Keratinocyte (primary cell): Measurements from ENCODE around the gene MYADML2. TPM values are rescaled to one million over a fixed set of nuclear protein-coding genes. Genes with fewer than 3 reads are reported as not detected.

Source experiments
- DNase-seq: peaks from one replicate; pipeline ENCODE4 v3.0.0-alpha.2; 2011; ENCODE audit warnings: low read depth, missing footprints, low spot score
- FAIRE-seq: peaks from 2 replicates; lab custom pipeline; 2011; peaks lifted over from hg19 to GRCh38; lab: Jason Lieb, UNC
- H2AFZ ChIP-seq: 2 replicates; pipeline ENCODE4 v1.6.0; 2012; ENCODE audit warnings: low read length, control low read depth, inconsistent platforms; ENCODE audit not compliant: control insufficient read depth
- H3K27ac ChIP-seq: 2 replicates; pipeline ENCODE4 v1.5.1; 2011; ENCODE audit warnings: low read length; ENCODE audit not compliant: control insufficient read depth, insufficient read depth
- H3K27me3 ChIP-seq: 3 replicates; pipeline ENCODE4 v1.6.0; 2011; ENCODE audit warnings: low read length; ENCODE audit not compliant: control insufficient read depth, insufficient read depth; ENCODE audit errors: extremely low read depth
- H3K36me3 ChIP-seq, 2 experiments: 2 replicates in 1 of 2; 3 replicates in 1 of 2; pipeline ENCODE4 v1.5.1; 2011; ENCODE audit warnings: low read length in 2 of 2, mild to moderate bottlenecking in 1 of 2; ENCODE audit not compliant: control insufficient read depth in 2 of 2, insufficient read depth in 2 of 2; ENCODE audit errors: extremely low read depth in 1 of 2
- H3K4me1 ChIP-seq: 3 replicates; pipeline ENCODE4 v1.5.1; 2011; ENCODE audit warnings: low read length; ENCODE audit not compliant: control insufficient read depth, insufficient read depth; ENCODE audit errors: extremely low read depth
- H3K4me2 ChIP-seq: 3 replicates; pipeline ENCODE4 v1.6.0; 2011; ENCODE audit warnings: low read depth, low read length; ENCODE audit not compliant: control insufficient read depth, insufficient read depth; ENCODE audit errors: extremely low read depth
- H3K4me3 ChIP-seq, 3 experiments: fragments of 200-600 bp in 1 of 3; sonication (generic) in 1 of 3; 2 replicates in 2 of 3; 3 replicates in 1 of 3; pipeline ENCODE4 v1.5.1; 2011 to 2016; ENCODE audit warnings: low read length in 3 of 3, mild to moderate bottlenecking in 3 of 3, control low read depth in 2 of 3, inconsistent platforms in 1 of 3, low read depth in 1 of 3, mixed read lengths in 1 of 3, mixed run types in 1 of 3, moderate library complexity in 1 of 3; ENCODE audit not compliant: control insufficient read depth in 2 of 3, insufficient read depth in 2 of 3; ENCODE audit errors: extremely low read depth in 1 of 3
- H3K79me2 ChIP-seq: 2 replicates; pipeline ENCODE4 v1.6.0; 2012; ENCODE audit warnings: low read length; ENCODE audit not compliant: control insufficient read depth, insufficient read depth
- H3K9ac ChIP-seq: 3 replicates; pipeline ENCODE4 v1.6.0; 2011; ENCODE audit warnings: low read length; ENCODE audit not compliant: control insufficient read depth, insufficient read depth; ENCODE audit errors: extremely low read depth
- H3K9me1 ChIP-seq: 3 replicates; pipeline ENCODE4 v1.6.0; 2011; ENCODE audit warnings: low read length; ENCODE audit not compliant: control insufficient read depth, insufficient read depth; ENCODE audit errors: extremely low read depth
- H3K9me3 ChIP-seq: 2 replicates; pipeline ENCODE4 v1.5.1; 2012; ENCODE audit warnings: low read depth, low read length; ENCODE audit not compliant: control insufficient read depth
- H4K20me1 ChIP-seq: 3 replicates; pipeline ENCODE4 v1.6.0; 2011; ENCODE audit warnings: low read length; ENCODE audit not compliant: control insufficient read depth, insufficient read depth; ENCODE audit errors: extremely low read depth
- EZH2 ChIP-seq: IDR thresholded peaks from one replicate; pipeline ENCODE4 v1.6.1; 2012; ENCODE audit warnings: inconsistent platforms, mild to moderate bottlenecking, low read length, moderate library complexity
- dilution Hi-C: fragments of 300-500 bp; cut with MboI; formaldehyde crosslinking; loops from one replicate; pipeline ENCODE4 v1.7.0; 2020; ENCODE audit warnings: low sequenced_read_pairs; ENCODE audit not compliant: extremely low pct_ligation_motif_present
- polyA plus RNA-seq, 5 experiments: library from polyadenylated mRNA; depleted of rRNA in 3 of 5; stranded (reverse) in 3 of 5; stranded (forward) in 1 of 5; unstranded in 1 of 5; fragments of >200 nt; gene quantifications; 1 replicate in 1 of 5; 2 replicates in 3 of 5; 3 replicates in 1 of 5; pipeline versions ENCODE4 v1.2.1 to v1.2.3, GENCODE V29; 2011 to 2012; ENCODE audit warnings: missing spikeins in 2 of 5, low read depth in 1 of 5, low replicate concordance in 1 of 5
- TF ChIP-seq, protein P1 (sequence below), 3 experiments: IDR thresholded peaks in 1 of 3; conservative IDR thresholded peaks in 1 of 3; optimal IDR thresholded peaks in 1 of 3; 2 replicates in 2 of 3; 3 replicates in 1 of 3; pipeline versions ENCODE3 to v1.5.1; 2011; ENCODE audit warnings: low read length in 3 of 3, mild to moderate bottlenecking in 3 of 3, moderate library complexity in 2 of 3, control low read depth in 1 of 3, inconsistent platforms in 1 of 3; ENCODE audit not compliant: insufficient read depth in 2 of 3; ENCODE audit errors: extremely low read depth in 1 of 3

The MYADML2 gene
- polyA plus RNA-seq, 1 donor (not counting 4 experiments of a cell fraction or from before 2014, with no cell fraction given): not detected

DNA sequence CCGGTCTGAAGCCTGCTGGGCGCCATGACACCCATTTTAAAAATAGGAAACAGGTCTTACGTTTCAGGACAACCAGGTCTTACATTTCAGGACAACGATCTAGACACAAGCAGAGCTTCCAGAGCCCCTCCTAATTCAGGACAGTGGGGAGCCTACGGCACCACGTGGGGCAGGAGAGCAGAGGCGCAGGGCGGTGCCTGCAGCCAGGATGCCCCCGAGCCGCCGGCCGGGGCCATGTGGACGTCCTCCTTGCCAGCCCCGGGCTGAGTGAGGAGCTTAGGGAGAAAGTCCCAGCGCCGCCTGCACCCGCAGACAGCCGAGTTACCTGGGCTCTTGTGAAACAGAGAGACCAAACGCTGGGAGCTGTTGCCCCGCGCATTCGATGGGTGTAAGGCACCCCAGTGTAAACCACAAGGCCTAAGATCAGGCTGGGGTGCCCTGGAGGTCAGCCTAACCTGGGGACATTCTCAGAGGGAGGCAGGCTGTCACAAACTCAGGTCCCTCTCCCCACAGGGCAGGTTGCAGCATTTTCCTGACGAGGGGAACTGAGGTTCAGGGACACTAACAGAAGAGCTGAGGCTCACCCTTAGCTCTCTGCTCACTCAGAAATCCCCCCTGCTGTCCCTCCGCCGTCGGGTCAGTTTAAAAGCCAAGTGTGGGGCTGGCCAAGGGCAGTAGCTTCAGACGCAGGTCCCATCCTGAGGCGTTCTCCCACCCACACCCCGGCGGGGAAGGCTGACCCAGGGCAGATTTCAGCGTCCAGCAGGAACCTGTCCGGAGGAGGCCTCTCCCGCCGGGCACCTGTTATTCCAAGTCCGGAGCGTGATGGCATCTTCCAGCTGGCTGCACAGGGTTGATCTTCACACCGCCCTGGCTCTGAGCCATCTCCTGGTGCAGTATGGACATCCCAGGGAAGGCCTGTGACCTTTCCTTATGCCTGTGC lies 15.7 kb upstream of the MYADML2 start:
- no peaks in the 10 kb centered on the region for H3K9me1 ChIP-seq
- no peaks in the 10 kb centered on the region for H3K36me3 ChIP-seq
- no peaks in the 10 kb centered on the region for H3K4me1 ChIP-seq
- H3K9ac ChIP-seq: no peak overlapping the region
- H3K27ac ChIP-seq: no peak overlapping the region
- TF ChIP-seq EZH2: peak; percentile 73
- TF ChIP-seq, protein P1, sequence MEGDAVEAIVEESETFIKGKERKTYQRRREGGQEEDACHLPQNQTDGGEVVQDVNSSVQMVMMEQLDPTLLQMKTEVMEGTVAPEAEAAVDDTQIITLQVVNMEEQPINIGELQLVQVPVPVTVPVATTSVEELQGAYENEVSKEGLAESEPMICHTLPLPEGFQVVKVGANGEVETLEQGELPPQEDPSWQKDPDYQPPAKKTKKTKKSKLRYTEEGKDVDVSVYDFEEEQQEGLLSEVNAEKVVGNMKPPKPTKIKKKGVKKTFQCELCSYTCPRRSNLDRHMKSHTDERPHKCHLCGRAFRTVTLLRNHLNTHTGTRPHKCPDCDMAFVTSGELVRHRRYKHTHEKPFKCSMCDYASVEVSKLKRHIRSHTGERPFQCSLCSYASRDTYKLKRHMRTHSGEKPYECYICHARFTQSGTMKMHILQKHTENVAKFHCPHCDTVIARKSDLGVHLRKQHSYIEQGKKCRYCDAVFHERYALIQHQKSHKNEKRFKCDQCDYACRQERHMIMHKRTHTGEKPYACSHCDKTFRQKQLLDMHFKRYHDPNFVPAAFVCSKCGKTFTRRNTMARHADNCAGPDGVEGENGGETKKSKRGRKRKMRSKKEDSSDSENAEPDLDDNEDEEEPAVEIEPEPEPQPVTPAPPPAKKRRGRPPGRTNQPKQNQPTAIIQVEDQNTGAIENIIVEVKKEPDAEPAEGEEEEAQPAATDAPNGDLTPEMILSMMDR (optimal IDR thresholded peaks at IDR 0.05 in 1 of 3, IDR thresholded peaks at IDR 0.05 in 1 of 3, conservative IDR thresholded peaks at IDR 0.05 in 1 of 3; ENCODE audit: extremely low read depth in 1 of 3, insufficient read depth in 2 of 3, low read length in 3 of 3): no peak
- no peak overlapping the region for H2AFZ ChIP-seq
- no peak overlapping the region for H3K4me2 ChIP-seq
- H3K9me3 ChIP-seq: no peaks in the 10 kb centered on the region
- H3K4me3 ChIP-seq: no peak overlapping the region
- DNase-seq: no peak
- H3K27me3 ChIP-seq: peaks cover 86% of the 10 kb centered on the region
- FAIRE-seq: no peak
- no peaks in the 10 kb centered on the region for H4K20me1 ChIP-seq
- dilution Hi-C loops: no loop called here
- H3K79me2 ChIP-seq: no peaks in the 10 kb centered on the region

DNA sequence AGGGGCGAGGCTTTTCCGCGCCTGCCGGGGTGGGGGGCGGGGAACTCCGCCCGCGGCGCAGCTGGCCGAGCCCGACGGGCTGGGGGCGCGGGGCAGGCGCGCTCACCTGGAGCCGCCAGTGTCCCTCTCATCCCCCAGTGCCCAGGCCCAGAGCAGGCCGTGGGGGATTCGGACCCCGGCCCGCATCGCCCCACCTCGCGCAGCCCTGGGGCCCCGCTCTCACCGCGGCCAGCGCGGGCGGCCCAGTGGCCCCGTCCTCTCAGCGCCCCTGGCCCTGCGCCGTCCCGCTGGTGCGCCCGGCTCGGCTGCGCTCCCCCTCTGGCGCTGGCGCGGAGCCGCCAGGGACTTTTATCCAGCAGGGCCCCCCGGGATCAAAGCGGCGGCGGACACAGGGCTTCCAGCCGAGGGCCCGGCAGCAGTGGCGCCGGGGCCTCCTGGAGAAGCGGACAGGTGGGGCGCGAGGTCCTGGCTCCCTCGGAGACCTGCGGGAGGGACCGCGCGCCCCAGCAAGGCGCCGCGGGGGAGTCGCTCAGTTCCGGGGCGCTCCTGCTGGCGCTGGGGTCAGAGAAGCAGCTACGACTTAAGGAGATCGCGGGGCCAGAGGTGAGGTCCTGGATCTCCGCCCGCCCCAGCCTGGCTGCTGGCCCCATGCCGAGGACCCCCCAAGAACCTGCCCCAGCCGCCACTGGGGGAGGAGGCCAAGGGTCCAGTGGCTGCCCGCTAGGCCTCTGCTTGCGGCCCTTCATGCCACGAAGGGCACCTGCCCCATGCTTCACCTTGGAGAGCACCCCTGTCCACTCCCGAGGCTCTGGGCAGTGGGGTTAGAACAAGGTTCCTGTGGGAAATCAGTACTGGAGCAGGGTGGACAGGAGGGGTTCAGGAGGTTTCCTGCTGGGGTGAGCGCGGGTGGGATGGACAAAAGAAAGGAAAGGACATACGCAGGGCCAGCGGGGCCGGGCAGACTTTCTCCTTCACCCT lies 14.8 kb upstream of the MYADML2 start:
- Histone ChIP-seq H3K9ac (no peak overlapping the region), H3K4me3 (no peak overlapping the region), H3K4me1 (no peaks in the 10 kb centered on the region), H3K4me2 (no peak overlapping the region), H2AFZ (no peak overlapping the region), H3K9me1 (no peaks in the 10 kb centered on the region), H4K20me1 (no peaks in the 10 kb centered on the region), H3K79me2 (no peaks in the 10 kb centered on the region), H3K36me3 (no peaks in the 10 kb centered on the region), H3K27ac (no peak overlapping the region), H3K9me3 (no peaks in the 10 kb centered on the region), H3K27me3 (peaks cover 85% of the 10 kb centered on the region)
- dilution Hi-C loops: no loop called here
- no peak for DNase-seq
- FAIRE-seq: no peak
- TF ChIP-seq, protein P1 (optimal IDR thresholded peaks at IDR 0.05 in 1 of 3, IDR thresholded peaks at IDR 0.05 in 1 of 3, conservative IDR thresholded peaks at IDR 0.05 in 1 of 3; ENCODE audit: extremely low read depth in 1 of 3, insufficient read depth in 2 of 3, low read length in 3 of 3): no peak
- peak; percentile 67 for TF ChIP-seq EZH2
